CD4-positive, alpha-beta T cell treated with Interleukin-21 for 1 hour (primary cell): ENCODE data around the gene COL28A1.

ENCODE experiments used
- DNase-seq: peaks from one replicate; pipeline ENCODE4 v3.0.0-alpha.2; 2020

The COL28A1 gene

GRCh38 chr7:7321681-7322080, 214.0 kb downstream of the COL28A1 start:
- no peak for DNase-seq

DNA sequence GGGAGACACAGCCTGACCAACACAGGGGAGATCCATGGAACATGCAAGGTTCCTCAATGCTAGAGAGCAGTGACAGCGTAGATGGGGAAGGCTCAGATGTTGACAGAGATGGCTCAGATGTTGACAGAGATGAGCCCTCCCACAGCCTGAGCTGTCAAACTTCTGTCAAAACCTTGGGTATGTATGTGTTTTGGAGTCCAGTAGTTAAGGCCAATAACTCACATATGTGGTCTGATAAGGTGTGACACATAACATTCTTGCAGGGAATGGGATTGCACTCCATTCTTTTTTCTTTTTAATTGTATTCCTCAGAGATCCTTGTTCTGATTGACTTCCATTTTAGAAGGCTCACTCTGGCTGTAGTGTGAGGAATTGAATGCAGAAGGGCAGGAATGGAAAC, 217.1 kb downstream of the COL28A1 start:
- DNase-seq = no peak

- DNase-seq = no peak
These were observed 217.8 kb downstream of the COL28A1 start for GRCh38 chr7:7317850-7318249.

GRCh38 chr7:7315851-7316250, 219.8 kb downstream of the COL28A1 start:
- DNase-seq = no peak

DNA sequence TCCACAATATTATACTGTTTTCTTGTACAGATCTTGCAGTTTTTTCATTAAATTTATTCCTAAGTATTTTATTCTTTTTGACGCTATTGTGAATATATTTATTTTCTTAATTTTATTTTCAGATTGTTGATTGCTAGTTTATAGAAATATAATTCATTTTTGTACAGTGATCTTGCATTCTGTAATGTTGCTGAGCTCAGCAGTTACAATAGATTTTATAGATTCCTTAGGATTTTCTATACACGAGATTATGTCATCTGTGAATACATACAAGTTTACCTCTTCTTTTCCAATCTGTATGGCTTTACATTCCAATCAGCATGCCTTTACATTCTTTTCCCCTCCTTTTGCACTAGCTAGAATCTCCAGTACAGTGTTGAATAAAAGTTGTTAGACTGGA, 223.3 kb downstream of the COL28A1 start:
- DNase-seq = no peak

GRCh38 chr7:7311001-7311400, 224.7 kb downstream of the COL28A1 start:
- DNase-seq = no peak

DNA sequence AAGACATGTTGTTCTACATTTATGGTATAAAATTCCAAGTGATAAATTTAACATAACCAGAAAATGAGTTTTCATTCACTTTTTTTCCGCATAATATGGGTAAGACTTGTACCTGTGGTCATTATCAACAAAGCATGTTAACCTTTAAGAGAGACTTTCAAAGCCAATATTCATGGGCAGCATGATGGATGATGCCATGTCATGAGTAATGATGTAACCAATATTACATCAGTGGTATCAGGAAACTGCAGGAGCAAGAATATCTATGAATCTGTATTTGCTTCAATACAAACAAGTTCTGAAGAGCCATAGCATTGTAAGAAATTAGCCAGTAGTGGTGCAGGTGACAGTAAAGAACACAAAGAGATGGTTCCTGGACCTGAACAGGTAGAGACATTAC, 226.5 kb downstream of the COL28A1 start:
- no peak for DNase-seq
